Measurements from ENCODE around the gene MIEN1. TPM values are rescaled to one million over a fixed set of nuclear protein-coding genes. Genes with fewer than 3 reads are reported as not detected.

MIEN1 gene
- polyA plus RNA-seq, 2 of the 4 experiments (the other 2 are of a cell fraction): 63.9 to 85.5 TPM

GRCh38 chr17:39735882-39736281, 5.5 kb upstream of the MIEN1 start:
- Histone ChIP-seq H3K4me2 (peak overlapping the region; percentile 99; the same call in 1 of the 3 replicates), H3K4me3 (no peak overlapping the region), H3K4me1 (peaks cover 33% of the 10 kb centered on the region), H3K27ac (no peak overlapping the region), H3K9me3 (no peaks in the 10 kb centered on the region)
- DNase-seq (ENCODE audit: low read depth in 1 of 2, low spot score in 1 of 2) (no peak), FAIRE-seq (no peak), ATAC-seq (no peak)
- TF ChIP-seq ZC3H11A (IDR thresholded peaks at IDR 0.05): no peak
- no peak for TF ChIP-seq FOSB (CRISPR knock-in tag; IDR thresholded peaks at IDR 0.05)
- no peak for TF ChIP-seq EHF (CRISPR knock-in tag; IDR thresholded peaks at IDR 0.05)
- no peak for TF ChIP-seq HOXB5 (CRISPR knock-in tag; IDR thresholded peaks at IDR 0.05)
- TF ChIP-seq EP300 (IDR thresholded peaks at IDR 0.05): no peak
- no peak for TF ChIP-seq FOXS1 (CRISPR knock-in tag; IDR thresholded peaks at IDR 0.05)
- TF ChIP-seq CEBPB (IDR thresholded peaks at IDR 0.05): no peak
- no peak for TF ChIP-seq HOXB13 (CRISPR knock-in tag; IDR thresholded peaks at IDR 0.05; ENCODE audit: low read depth)
- no peak for TF ChIP-seq CHD4 (IDR thresholded peaks at IDR 0.05; ENCODE audit: borderline replicate concordance)
- TF ChIP-seq, protein P1, sequence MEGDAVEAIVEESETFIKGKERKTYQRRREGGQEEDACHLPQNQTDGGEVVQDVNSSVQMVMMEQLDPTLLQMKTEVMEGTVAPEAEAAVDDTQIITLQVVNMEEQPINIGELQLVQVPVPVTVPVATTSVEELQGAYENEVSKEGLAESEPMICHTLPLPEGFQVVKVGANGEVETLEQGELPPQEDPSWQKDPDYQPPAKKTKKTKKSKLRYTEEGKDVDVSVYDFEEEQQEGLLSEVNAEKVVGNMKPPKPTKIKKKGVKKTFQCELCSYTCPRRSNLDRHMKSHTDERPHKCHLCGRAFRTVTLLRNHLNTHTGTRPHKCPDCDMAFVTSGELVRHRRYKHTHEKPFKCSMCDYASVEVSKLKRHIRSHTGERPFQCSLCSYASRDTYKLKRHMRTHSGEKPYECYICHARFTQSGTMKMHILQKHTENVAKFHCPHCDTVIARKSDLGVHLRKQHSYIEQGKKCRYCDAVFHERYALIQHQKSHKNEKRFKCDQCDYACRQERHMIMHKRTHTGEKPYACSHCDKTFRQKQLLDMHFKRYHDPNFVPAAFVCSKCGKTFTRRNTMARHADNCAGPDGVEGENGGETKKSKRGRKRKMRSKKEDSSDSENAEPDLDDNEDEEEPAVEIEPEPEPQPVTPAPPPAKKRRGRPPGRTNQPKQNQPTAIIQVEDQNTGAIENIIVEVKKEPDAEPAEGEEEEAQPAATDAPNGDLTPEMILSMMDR (IDR thresholded peaks at IDR 0.05): no peak
- no peak for TF ChIP-seq MAZ (IDR thresholded peaks at IDR 0.05; ENCODE audit: borderline replicate concordance, low read depth, low read length)
- TF ChIP-seq CBX2 (IDR thresholded peaks at IDR 0.05; ENCODE audit: borderline replicate concordance, low read depth): no peak
- TF ChIP-seq, protein P2, sequence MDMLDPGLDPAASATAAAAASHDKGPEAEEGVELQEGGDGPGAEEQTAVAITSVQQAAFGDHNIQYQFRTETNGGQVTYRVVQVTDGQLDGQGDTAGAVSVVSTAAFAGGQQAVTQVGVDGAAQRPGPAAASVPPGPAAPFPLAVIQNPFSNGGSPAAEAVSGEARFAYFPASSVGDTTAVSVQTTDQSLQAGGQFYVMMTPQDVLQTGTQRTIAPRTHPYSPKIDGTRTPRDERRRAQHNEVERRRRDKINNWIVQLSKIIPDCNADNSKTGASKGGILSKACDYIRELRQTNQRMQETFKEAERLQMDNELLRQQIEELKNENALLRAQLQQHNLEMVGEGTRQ (IDR thresholded peaks at IDR 0.05): no peak
- TF ChIP-seq POLR2AphosphoS2 (conservative IDR thresholded peaks at IDR 0.05; ENCODE audit: low read length): no peak
- TF ChIP-seq EHMT2 (IDR thresholded peaks at IDR 0.05; ENCODE audit: low read depth): no peak
- ChIA-PET CTCF (interaction anchor here (0.6 to 2.4 kb wide), 6 partner anchors 7 to 227 kb away, joined by 3 to 21 read pairs (median 4); no protein-coding TSS in a partner anchor), POLR2A (no interaction called here)
- WGBS (ENCODE audit: missing lambda C conversion rate): 83% methylated on average over 2 of the region's 2 CpGs

- no peak for FAIRE-seq
- CTCF ChIA-PET: interaction anchor here (0.7 to 5.8 kb wide), 7 partner anchors 17 to 110 kb away, joined by 3 to 171 read pairs (median 16); partner anchors contain the start of gene PNMT
- 93% methylated on average over 3 of the region's 3 CpGs for WGBS (ENCODE audit: missing lambda C conversion rate)
Measured at GRCh38 chr17:39732586-39732985, 2.3 kb upstream of the MIEN1 start.

More at GRCh38 chr17:39732586-39732985, 2.3 kb upstream of the MIEN1 start:
- H3K4me3 ChIP-seq: no peak overlapping the region
- no peak overlapping the region for H3K4me2 ChIP-seq
- ATAC-seq (no peak), DNase-seq (ENCODE audit: low read depth in 1 of 2, low spot score in 1 of 2) (no peak)
- no peaks in the 10 kb centered on the region for H3K9me3 ChIP-seq
- POLR2A ChIA-PET: interaction anchor here (1.2 kb wide), 1 partner anchor 32 kb away, joined by 3 read pairs; the partner anchor contains the start of gene ERBB2
- TF ChIP-seq TFCP2L1 (CRISPR knock-in tag; IDR thresholded peaks at IDR 0.05): no peak
- TF ChIP-seq, protein P3, sequence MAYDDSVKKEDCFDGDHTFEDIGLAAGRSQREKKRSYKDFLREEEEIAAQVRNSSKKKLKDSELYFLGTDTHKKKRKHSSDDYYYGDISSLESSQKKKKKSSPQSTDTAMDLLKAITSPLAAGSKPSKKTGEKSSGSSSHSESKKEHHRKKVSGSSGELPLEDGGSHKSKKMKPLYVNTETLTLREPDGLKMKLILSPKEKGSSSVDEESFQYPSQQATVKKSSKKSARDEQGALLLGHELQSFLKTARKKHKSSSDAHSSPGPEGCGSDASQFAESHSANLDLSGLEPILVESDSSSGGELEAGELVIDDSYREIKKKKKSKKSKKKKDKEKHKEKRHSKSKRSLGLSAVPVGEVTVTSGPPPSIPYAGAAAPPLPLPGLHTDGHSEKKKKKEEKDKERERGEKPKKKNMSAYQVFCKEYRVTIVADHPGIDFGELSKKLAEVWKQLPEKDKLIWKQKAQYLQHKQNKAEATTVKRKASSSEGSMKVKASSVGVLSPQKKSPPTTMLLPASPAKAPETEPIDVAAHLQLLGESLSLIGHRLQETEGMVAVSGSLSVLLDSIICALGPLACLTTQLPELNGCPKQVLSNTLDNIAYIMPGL (CRISPR knock-in tag; IDR thresholded peaks at IDR 0.05; ENCODE audit: borderline replicate concordance): no peak
- TF ChIP-seq HDAC2 (IDR thresholded peaks at IDR 0.05): no peak
- no peak for TF ChIP-seq CHD4 (IDR thresholded peaks at IDR 0.05; ENCODE audit: borderline replicate concordance)
- no peak for TF ChIP-seq CBX2 (IDR thresholded peaks at IDR 0.05; ENCODE audit: borderline replicate concordance, low read depth)
- TF ChIP-seq EHF (CRISPR knock-in tag; IDR thresholded peaks at IDR 0.05): no peak
- TF ChIP-seq RCOR1 (IDR thresholded peaks at IDR 0.05; ENCODE audit: low read depth, low read length): no peak
- TF ChIP-seq CEBPB (IDR thresholded peaks at IDR 0.05): no peak
- TF ChIP-seq HOXB5 (CRISPR knock-in tag; IDR thresholded peaks at IDR 0.05): no peak
- TF ChIP-seq FOSL2 (IDR thresholded peaks at IDR 0.05): no peak
- TF ChIP-seq FOSL2 (CRISPR knock-in tag; IDR thresholded peaks at IDR 0.05): no peak
- TF ChIP-seq, protein P4, sequence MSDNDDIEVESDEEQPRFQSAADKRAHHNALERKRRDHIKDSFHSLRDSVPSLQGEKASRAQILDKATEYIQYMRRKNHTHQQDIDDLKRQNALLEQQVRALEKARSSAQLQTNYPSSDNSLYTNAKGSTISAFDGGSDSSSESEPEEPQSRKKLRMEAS (IDR thresholded peaks at IDR 0.05): no peak
- TF ChIP-seq, protein P5, sequence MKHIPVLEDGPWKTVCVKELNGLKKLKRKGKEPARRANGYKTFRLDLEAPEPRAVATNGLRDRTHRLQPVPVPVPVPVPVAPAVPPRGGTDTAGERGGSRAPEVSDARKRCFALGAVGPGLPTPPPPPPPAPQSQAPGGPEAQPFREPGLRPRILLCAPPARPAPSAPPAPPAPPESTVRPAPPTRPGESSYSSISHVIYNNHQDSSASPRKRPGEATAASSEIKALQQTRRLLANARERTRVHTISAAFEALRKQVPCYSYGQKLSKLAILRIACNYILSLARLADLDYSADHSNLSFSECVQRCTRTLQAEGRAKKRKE (CRISPR knock-in tag; IDR thresholded peaks at IDR 0.05; ENCODE audit: low read depth): no peak
- TF ChIP-seq, protein P6, sequence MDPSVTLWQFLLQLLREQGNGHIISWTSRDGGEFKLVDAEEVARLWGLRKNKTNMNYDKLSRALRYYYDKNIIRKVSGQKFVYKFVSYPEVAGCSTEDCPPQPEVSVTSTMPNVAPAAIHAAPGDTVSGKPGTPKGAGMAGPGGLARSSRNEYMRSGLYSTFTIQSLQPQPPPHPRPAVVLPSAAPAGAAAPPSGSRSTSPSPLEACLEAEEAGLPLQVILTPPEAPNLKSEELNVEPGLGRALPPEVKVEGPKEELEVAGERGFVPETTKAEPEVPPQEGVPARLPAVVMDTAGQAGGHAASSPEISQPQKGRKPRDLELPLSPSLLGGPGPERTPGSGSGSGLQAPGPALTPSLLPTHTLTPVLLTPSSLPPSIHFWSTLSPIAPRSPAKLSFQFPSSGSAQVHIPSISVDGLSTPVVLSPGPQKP (IDR thresholded peaks at IDR 0.05; ENCODE audit: low read depth, low read length): no peak
- TF ChIP-seq MAFK (IDR thresholded peaks at IDR 0.05; ENCODE audit: partially characterized antibody): no peak
- TF ChIP-seq EHMT2 (IDR thresholded peaks at IDR 0.05; ENCODE audit: low read depth): no peak
- TF ChIP-seq ZFP36 (IDR thresholded peaks at IDR 0.05; ENCODE audit: borderline replicate concordance, partially characterized antibody): no peak
- no peak for TF ChIP-seq SREBF2 (IDR thresholded peaks at IDR 0.05)
- TF ChIP-seq BHLHE40 (IDR thresholded peaks at IDR 0.05; ENCODE audit: low read depth, low read length): no peak
- H3K4me1 ChIP-seq: peaks cover 23% of the 10 kb centered on the region
- no peak overlapping the region for H3K27ac ChIP-seq

All from A549 (cell line).